HG03196 (cell line): ENCODE measurements around the gene ATG4C.
"Not testable (repeated sequence)": the region's sequence is repeated elsewhere in the genome, so short reads cannot be mapped to it uniquely, and the experiment has no call there.

ENCODE experiments used
- ATAC-seq: cut with Tn5 transposase; IDR thresholded peaks from one replicate; pipeline ENCODE4 v1.9.1; 2021; ENCODE audit not compliant: unreplicated experiment

The ATG4C gene

DNA sequence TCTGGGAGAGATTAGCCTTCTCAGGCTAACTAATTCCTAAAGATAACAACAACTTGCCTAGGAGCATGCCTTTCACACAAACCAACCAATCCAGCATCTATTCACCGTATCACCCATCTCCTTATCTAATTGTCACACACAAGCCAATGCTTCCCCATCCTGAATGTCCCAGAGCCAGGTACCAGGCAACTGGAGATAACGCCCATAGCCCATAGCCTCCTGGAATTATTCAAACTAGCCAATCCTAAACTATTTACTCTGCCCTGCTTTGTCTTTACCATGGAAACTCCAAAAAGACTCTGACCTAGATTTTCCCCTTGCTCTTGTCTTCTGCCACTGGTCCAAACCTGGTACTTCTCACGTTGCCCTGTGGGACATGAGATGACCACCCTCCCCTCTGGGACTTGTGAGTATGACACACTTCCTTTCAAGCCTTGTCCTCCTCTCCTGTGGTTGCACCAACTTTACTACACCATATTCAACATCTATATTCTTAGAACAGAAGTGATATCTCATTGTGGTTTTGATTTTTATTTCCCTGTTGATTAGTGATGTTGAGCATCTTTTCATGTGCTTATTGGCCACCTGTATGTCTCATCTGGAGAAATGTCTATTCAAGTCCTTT is 8.8 kb upstream of the ATG4C start:
- no peak for ATAC-seq

GRCh38 chr1:62778208-62778607 is 5.7 kb upstream of the ATG4C start:
- no peak for ATAC-seq

GRCh38 chr1:62781841-62782543 is 1.9 kb upstream of the ATG4C start:
- no peak for ATAC-seq

- not testable (repeated sequence) for ATAC-seq
Measured at GRCh38 chr1:62782544-62783212, 1.3 kb upstream of the ATG4C start.

GRCh38 chr1:62784509-62785365 is 805 bp downstream of the ATG4C start:
- peak; percentile 25 for ATAC-seq

- ATAC-seq, result no peak
Measured at GRCh38 chr1:62790716-62791115, 6.8 kb downstream of the ATG4C start.

DNA sequence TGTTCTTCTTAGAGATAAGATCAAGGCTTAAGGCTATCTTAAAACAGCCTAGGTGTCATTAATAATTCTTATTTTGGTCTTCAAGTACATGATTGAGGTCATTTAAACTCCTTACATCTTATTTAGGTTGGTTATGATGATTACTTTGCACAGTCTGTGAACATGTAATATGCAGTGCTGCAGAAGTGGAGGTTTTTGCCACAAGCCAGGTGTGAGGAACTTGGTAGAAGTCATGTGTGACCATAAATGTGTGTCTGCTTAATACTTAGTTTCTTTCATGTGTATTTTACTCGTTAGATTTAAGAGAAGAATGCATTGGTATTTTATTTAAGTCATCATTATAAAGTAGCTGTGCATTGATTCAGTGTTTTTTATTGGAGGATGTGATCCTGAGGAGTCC is 10.1 kb downstream of the ATG4C start:
- no peak for ATAC-seq

DNA sequence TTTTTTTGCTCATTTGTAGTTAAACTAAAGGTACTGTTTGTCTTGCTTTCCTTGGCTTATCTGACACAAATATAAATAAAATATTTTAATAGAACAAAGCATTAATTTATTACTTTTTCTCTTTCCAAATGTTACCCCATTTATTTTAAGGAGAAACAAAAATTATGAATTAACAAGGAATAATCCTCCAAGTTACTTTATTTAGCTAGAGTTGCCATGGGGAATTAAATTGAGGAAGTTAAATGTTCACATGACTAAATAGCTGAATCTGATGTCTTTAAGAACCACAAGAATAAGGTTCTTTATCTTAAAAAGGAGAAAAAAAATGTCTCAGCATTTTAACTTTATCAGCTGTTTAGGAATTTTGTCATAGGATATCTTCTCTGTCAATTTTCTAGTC is 12.3 kb downstream of the ATG4C start:
- ATAC-seq, result no peak

DNA sequence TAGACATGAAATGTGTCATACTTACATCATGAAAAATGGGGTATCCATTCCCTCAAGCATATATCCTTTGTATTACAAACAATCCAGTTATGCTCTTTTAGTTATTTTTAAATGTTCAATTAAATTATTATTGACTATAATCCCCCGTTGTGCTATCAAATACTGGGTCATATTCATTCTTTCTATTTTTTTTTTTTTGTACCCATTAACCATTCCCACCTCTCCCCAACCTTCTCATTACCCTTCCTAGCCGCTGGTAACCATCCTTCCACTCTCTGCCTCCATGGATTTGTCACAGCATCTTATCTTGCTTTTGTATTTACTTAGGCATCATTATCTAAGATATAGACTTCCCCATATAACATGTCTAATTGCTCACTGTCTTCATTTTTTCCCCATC is 15.8 kb downstream of the ATG4C start:
- ATAC-seq, result no peak

DNA sequence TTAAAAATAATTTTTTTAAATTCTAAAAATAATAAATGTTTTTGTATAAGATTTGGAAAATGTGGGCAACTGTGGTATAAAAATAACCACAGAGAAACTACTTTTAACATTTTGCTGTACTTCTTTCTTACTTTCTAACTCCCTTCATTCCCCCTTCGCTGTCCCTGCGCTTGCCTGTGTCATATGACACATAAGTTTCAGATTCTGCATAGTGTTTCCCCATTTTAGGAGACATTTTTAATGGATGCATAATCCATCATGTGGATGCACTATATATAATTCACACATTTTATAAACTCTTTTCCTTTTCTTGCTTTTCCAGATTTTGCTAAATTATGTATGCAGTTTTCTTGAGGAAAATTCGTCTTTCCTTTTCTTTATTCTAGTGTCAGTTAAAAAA is 16.3 kb downstream of the ATG4C start:
- peak; percentile 41 for ATAC-seq

DNA sequence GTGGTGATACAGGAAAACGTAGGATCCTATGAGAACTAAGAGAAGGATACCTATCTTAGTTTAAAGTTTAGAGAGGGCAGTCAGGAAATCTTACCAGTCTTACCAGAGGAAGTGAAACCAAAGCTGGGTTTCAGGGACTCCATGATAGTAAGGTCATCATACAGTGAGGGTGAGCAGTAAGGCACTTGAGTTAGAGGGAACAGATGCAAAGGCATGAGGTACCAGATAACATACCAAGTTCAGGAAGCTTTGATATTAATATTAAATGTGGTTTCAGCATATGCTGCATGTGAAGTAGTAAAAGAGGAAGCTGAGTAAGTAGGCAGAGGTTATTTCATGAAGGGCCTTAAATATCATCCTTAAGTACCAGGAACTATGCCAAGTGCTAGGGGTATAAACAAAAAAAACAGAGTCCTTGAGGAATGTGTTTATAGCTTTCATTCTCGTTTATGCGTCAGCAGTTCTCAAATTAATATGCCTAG is 16.9 kb downstream of the ATG4C start:
- peak; percentile 100 for ATAC-seq

GRCh38 chr1:62809788-62810187 is 25.9 kb downstream of the ATG4C start:
- ATAC-seq, result no peak

DNA sequence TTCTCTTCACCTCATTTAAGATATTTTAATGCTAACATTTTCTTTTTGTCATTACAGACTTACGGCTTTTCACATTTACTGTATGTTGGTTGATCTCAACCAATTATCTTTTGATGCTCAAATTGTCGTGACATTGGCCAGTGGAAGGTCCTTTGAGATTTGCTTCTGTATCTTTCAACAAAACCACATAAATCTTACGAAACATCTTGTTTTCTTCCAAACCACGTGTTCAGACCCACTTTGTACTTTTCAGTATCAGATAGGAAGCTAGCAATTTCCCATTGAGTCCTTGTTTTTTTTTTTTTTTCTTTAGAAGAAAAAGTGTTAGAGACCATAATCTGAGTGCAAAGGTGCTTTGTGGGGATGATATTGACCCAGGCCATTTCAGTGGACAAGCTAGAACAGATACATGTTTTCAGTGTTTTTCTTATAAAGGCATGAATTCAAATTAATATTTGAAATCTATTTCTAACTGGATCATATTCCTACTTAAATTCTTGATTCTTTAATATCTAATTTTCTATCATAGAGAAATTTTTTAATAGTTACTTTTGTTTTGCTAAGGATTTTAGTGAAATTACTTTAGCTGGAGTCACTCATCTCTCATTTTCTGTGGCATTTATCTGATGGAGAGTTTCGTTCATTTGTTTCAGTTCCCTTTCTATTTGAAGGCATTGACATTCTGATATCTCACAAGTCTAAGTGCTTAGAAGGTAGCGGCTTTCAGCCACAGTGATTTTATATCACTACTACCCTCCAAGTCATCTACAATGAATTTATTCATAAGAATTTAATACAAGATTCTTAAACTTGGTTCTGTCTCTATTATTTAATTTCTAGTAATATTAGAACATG is 26.7 kb downstream of the ATG4C start:
- peak; percentile 92 for ATAC-seq

DNA sequence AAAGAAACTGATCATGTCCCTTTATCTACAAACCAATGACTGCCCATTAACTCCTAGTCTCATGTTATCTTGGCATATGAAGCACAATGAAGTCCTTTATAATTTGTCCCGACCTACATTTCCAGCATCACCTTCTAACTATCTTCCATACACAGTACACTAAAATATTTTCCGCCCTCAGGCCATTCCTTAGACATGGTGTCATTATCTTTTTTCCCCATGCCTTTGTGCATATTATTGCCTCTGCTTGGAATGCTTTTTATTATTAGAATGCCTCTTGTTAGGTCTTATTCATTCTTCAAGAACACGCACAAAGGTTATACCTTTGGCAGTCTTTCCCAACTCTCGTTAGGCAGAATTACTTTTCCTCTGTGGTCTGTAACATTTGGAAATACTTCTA is 39.6 kb downstream of the ATG4C start:
- no peak for ATAC-seq

GRCh38 chr1:62826901-62827300 is 43.0 kb downstream of the ATG4C start:
- ATAC-seq, result no peak

GRCh38 chr1:62827786-62828185 is 43.9 kb downstream of the ATG4C start:
- ATAC-seq, result not testable (repeated sequence)

DNA sequence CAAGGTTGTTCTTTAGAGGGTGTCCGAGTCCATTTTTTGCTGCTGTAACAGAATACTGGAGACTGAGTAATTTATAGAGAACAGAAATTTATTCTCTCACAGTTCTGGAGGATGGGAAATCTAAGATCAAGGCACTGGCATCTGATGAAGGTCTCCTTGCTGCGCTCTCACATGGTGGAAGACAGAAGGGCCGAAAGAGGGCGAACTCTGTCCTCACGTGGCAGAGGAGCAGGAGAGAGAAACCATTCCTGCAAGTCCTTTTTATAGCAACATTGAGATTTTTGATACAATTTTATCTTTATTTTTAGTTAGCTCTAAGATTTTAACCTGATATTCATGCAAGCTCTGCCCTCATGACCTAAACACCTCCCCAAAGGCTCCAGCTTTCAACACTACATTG is 48.3 kb downstream of the ATG4C start:
- no peak for ATAC-seq

GRCh38 chr1:62833529-62833928 is 49.6 kb downstream of the ATG4C start:
- no peak for ATAC-seq

DNA sequence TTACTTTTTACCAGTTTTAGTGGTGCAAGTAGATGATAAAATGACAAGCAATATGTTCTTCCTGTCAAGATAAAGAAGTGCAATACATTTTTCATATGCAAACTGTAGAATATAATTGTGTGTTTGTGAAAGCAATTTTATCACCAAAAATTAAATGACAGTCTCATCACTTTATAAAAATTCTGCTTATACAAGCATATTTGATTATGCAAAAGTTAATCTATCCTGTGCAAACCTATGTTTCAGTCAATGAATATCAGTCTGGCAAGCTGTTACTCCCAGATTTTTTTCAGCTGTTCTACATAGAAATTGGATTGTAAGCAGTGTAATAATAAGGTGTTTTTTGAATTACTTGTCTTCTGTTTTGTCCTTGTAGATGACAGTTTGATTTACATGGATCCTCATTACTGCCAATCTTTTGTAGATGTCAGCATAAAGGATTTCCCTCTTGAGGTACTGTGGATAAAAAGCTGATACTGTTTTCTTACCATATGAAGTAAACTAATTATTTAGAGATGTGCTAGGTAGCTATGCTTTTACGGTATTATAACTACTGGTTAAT is 50.5 kb downstream of the ATG4C start:
- ATAC-seq, result no peak
